H7 (cell line): ENCODE measurements around the gene HDGFL1. TPM values are rescaled to one million over a fixed set of nuclear protein-coding genes. Genes with fewer than 3 reads are reported as not detected.

ENCODE experiments used
- DNase-seq: peaks from one replicate; pipeline ENCODE4 v3.0.0; 2012
- H3K27me3 ChIP-seq: 2 replicates; pipeline ENCODE4 v1.6.0; 2011; ENCODE audit warnings: mild to moderate bottlenecking, low read length; ENCODE audit not compliant: control insufficient read depth, insufficient read depth
- H3K36me3 ChIP-seq: replicated peaks from 2 replicates; pipeline ENCODE4 v1.5.1; 2011; ENCODE audit warnings: low read length; ENCODE audit not compliant: control insufficient read depth, insufficient read depth
- H3K4me3 ChIP-seq: 2 replicates; pipeline ENCODE4 v1.5.1; 2011; ENCODE audit warnings: low read depth, mild to moderate bottlenecking, control low read depth, low read length, moderate library complexity; ENCODE audit not compliant: insufficient read depth
- total RNA-seq: library from RNA; depleted of rRNA; stranded (reverse); fragments of >200 nt; shearing (Covaris generic); gene quantifications from 2 replicates; pipeline ENCODE4 v1.2.3, GENCODE V29; 2014

Gene HDGFL1
- total RNA-seq, 1 experiment from 2014 or later: not detected

GRCh38 chr6:22613051-22613450 lies 43.7 kb downstream of the HDGFL1 start:
- Histone ChIP-seq H3K36me3 (no peaks in the 10 kb centered on the region), H3K4me3 (no peak overlapping the region), H3K27me3 (no peaks in the 10 kb centered on the region)
- DNase-seq: no peak

GRCh38 chr6:22613695-22614094 lies 44.3 kb downstream of the HDGFL1 start:
- DNase-seq: no peak
- H3K27me3 ChIP-seq: no peaks in the 10 kb centered on the region
- H3K36me3 ChIP-seq: no peaks in the 10 kb centered on the region
- H3K4me3 ChIP-seq: no peak overlapping the region

GRCh38 chr6:22614547-22614946 lies 45.2 kb downstream of the HDGFL1 start:
- no peak for DNase-seq
- Histone ChIP-seq H3K36me3 (no peaks in the 10 kb centered on the region), H3K27me3 (no peaks in the 10 kb centered on the region), H3K4me3 (no peak overlapping the region)

- no peaks in the 10 kb centered on the region for H3K27me3 ChIP-seq
- no peak overlapping the region for H3K4me3 ChIP-seq
- no peaks in the 10 kb centered on the region for H3K36me3 ChIP-seq
- no peak for DNase-seq
Measured at GRCh38 chr6:22621028-22621427, 51.7 kb downstream of the HDGFL1 start.
